ENCODE data around the gene ZYX.
A peak's percentile ranks its signal among the peaks of the same experiment; 100 is the strongest.

The ZYX gene

DNA sequence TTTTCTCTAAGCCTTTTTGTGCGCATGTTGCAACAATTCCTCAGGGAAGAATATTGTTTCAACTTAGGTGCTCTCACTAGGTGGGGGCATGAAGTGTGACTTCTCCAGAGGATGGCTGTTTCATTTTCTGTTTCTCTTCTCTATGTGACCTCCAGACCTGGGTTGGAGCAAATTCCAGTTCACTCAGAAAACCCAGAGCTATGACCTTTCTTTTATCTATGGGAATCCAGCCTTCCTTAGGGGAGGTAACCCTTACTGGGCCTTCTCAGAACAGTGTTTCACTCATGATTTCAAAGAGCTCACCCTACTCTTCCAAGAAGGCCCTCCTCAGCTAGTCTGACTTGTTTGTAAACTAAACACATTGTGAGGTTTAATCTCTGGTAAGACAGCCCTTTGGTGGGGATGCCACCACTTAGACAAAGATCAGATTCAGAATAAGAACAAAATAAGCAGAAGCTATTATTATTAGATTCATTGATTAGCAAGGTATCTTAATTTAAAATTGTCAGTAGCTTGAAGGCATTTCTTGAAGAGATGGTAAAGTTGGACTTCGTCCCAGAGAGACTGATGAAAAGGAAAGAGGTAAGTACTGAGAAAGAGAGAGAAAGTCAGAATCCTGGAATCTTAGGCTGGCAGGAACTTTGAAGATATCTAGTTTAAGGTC is 45.5 kb downstream of the ZYX start:
- DNase-seq (ENCODE audit: low read depth) = no peak
- TF ChIP-seq, protein P1, sequence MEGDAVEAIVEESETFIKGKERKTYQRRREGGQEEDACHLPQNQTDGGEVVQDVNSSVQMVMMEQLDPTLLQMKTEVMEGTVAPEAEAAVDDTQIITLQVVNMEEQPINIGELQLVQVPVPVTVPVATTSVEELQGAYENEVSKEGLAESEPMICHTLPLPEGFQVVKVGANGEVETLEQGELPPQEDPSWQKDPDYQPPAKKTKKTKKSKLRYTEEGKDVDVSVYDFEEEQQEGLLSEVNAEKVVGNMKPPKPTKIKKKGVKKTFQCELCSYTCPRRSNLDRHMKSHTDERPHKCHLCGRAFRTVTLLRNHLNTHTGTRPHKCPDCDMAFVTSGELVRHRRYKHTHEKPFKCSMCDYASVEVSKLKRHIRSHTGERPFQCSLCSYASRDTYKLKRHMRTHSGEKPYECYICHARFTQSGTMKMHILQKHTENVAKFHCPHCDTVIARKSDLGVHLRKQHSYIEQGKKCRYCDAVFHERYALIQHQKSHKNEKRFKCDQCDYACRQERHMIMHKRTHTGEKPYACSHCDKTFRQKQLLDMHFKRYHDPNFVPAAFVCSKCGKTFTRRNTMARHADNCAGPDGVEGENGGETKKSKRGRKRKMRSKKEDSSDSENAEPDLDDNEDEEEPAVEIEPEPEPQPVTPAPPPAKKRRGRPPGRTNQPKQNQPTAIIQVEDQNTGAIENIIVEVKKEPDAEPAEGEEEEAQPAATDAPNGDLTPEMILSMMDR (conservative IDR thresholded peaks at IDR 0.05; ENCODE audit: low read depth, low read length) = no peak
- H3K4me3 ChIP-seq (ENCODE audit: low read depth, low read length) = no peak overlapping the region

DNA sequence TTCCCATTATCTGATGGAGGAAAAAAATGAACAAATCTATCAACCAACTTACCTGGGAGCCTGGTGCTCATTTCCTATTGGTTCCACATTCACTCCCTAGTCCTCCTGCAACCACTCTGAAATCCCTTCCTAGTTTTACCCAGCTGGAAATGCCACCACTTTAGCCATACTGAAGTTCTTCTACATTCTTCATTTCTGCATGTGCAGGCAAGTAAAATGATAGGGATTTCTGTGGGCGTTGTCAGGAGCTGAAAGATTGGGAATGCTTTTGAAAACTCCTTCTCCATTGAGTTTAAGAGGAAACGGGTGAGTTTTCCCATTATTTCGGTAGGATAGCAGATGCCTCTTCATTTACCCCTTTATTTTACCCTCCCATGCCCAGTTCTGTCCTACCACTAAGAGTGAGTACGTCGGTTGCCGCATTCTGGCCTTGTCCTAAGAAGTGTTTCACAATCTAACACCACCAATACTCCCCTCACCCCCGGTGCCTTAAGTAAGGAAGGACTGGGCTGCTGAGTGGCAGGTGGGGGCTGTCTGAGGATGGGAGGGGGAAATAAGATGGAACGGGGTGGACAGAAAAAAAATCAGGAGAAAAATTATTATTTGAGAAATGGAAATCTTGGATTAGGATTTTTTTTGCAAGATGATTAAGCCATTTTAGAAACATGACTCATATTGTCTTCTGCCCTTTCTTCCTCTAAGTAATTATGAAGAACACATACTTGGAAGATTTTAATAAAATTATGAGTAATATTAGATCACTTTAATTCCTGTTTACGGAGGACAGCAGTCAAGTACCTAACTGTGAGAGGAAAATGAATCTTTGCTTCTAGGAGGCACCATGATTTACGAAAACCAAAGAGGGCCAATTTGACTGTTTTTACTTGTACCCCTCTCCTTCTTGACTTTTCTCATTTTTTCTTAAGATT is 48.9 kb downstream of the ZYX start:
- DNase-seq (ENCODE audit: low read depth) = peak; percentile 24
- H3K4me3 ChIP-seq (ENCODE audit: low read depth, low read length) = no peak overlapping the region
- TF ChIP-seq, protein P1 (conservative IDR thresholded peaks at IDR 0.05; ENCODE audit: low read depth, low read length) = no peak

DNA sequence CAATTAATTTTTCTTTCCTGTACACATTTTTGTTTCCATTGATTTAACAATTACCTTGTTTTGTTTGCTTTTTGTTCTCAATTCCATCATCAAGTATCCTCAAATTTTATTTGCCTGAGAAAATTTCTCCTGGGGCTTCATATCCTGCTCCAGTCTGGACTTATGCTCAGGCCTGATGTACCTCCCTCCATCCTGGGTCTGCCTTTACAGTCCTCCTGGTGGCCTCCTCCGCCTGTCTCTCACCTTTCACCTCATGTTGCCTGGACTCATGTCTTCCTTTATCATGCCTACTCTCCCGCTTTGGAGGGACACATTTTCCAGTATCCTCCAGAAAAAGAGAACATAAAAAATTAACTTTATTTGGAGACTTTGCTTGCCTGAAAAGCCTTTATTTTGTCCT is 50.0 kb downstream of the ZYX start:
- no peak for DNase-seq (ENCODE audit: low read depth)
- H3K4me3 ChIP-seq (ENCODE audit: low read depth, low read length) = no peak overlapping the region
- TF ChIP-seq, protein P1 (conservative IDR thresholded peaks at IDR 0.05; ENCODE audit: low read depth, low read length) = no peak

DNA sequence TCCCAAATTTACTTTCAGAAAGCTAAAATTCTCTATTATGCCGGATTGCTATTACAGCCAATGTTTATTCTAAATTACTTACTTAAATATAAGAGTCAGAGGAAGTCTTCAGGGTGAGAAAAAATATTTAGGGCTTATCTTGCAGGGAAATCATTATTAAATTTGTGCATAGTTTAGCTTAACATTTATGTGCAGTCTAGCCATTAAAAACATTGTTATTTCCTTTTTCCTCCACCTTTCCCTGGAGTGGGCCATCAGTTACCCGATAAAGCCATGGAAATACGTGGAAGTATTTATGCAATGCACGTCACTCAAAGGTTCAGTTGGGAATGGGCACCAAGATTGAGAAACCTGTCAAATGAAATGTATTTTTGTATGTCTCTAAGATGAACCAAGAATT is 52.6 kb downstream of the ZYX start:
- TF ChIP-seq, protein P1 (conservative IDR thresholded peaks at IDR 0.05; ENCODE audit: low read depth, low read length) = no peak
- DNase-seq (ENCODE audit: low read depth) = no peak
- H3K4me3 ChIP-seq (ENCODE audit: low read depth, low read length) = no peak overlapping the region

DNA sequence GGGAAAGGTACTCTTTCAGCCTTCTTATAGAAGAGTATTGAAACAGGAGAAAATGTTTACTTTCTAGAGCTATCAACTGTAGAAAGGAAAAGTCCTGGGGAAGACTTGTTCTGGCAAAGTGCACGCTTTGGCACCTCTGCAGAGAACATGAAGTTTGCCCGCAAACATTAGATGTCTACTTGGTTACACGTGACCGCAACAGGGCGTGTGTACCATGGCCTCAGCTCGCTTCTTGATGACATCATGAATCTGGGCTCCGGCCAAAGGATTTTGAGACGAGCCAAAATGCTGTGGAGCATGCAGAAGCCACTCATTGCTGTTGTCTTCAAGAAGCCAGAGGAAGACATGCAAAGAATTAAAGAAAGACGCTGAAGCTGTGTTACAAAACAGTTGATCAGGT is 53.5 kb downstream of the ZYX start:
- TF ChIP-seq, protein P1 (conservative IDR thresholded peaks at IDR 0.05; ENCODE audit: low read depth, low read length) = no peak
- no peak for DNase-seq (ENCODE audit: low read depth)
- H3K4me3 ChIP-seq (ENCODE audit: low read depth, low read length) = no peak overlapping the region

DNA sequence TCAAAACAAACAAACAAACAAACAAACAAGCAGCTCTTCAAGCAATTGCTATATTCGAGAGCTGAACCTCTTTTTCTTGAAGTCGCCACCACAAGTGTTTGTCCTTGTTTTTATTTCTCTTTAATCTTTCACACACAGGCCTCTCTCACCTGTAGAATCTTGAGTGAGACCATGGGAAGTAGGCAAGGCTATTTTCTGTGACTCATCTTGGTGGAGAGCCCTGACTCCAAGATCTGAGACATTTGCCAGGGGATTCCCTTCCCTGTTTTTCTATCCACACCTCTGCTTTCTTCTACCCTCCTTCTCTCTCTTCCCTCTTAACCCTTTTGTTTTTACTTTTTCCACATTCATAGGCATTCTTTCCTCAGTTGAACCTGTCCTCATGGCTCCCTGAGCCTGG is 54.1 kb downstream of the ZYX start:
- no peak for DNase-seq (ENCODE audit: low read depth)
- TF ChIP-seq, protein P1 (conservative IDR thresholded peaks at IDR 0.05; ENCODE audit: low read depth, low read length) = no peak
- no peak overlapping the region for H3K4me3 ChIP-seq (ENCODE audit: low read depth, low read length)
